ENCODE results near the gene SEPTIN5. TPM values are rescaled to one million over a fixed set of nuclear protein-coding genes. Genes with fewer than 3 reads are reported as not detected.

Gene SEPTIN5
- total and polyA plus RNA-seq, 2 donors, result 10.1 to 22.2 TPM

GRCh38 chr22:19679522-19680101, 34.7 kb upstream of the SEPTIN5 start:
- peak in 1 of 9 donors; percentile 8 for DNase-seq (ENCODE audit: low read depth in 6 of 9, low spot score in 9 of 9)

DNA sequence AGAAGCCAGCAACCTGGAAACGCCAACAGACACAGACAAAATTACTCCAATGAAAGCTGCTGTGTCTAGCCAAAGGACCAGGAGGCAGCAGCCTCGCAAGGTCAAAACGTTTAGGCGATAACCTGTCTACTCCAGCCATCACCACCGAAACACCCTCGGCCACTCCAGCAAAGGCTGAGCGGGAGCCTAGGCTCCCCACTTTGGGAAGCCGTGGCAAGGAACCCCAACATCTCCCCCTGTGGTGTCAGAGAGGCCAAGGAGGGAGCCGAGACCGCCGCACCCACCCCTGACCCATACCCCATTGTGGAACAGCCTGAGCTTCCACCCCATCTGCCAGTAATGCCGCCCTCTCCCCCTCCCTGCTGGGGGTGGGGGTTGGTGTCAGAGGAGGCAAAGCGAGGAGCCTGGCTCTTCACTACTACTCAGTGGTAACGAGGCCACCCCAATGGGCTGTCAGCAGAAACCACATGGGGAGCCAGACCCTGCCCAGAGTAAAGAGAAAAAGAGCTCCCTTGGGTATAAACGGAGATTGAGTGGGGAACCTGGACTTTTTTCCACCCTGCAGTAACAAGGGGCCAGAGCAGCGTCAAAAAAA, 33.9 kb upstream of the SEPTIN5 start:
- H3K9me3 ChIP-seq (ENCODE audit: control insufficient read depth in 2 of 2, insufficient read depth in 1 of 2, low read length in 1 of 2), result no peaks in the 10 kb centered on the region
- peaks cover 0 to 8% of the 10 kb centered on the region in 2 donors for H3K4me1 ChIP-seq (ENCODE audit: control insufficient read depth in 2 of 2, insufficient read depth in 2 of 2, low read length in 2 of 2)
- DNase-seq (ENCODE audit: low read depth in 6 of 9, low spot score in 9 of 9), result no peak
- no peak overlapping the region for H3K27ac ChIP-seq (ENCODE audit: low read depth in 1 of 2, low read length in 1 of 2)
- no peaks in the 10 kb centered on the region for H3K36me3 ChIP-seq (ENCODE audit: control insufficient read depth in 2 of 2, insufficient read depth in 2 of 2, low read length in 1 of 2)
- WGBS, result 96% methylated on average over 16 of the region's 16 CpGs
- H3K27me3 ChIP-seq (ENCODE audit: control insufficient read depth in 2 of 2, insufficient read depth in 1 of 2, low read length in 1 of 2), result peaks cover 0 to 17% of the 10 kb centered on the region in 2 donors
- no peak overlapping the region for H3K4me3 ChIP-seq (ENCODE audit: low read length in 2 of 2)

More at GRCh38 chr22:19679522-19680101, 34.7 kb upstream of the SEPTIN5 start:
- H3K4me1 ChIP-seq (ENCODE audit: control insufficient read depth in 2 of 2, insufficient read depth in 2 of 2, low read length in 2 of 2), result peaks cover 0 to 8% of the 10 kb centered on the region in 2 donors
- H3K4me3 ChIP-seq (ENCODE audit: low read length in 2 of 2), result no peak overlapping the region
- no peaks in the 10 kb centered on the region for H3K36me3 ChIP-seq (ENCODE audit: control insufficient read depth in 2 of 2, insufficient read depth in 2 of 2, low read length in 1 of 2)
- 54% methylated on average over 14 of the region's 14 CpGs for WGBS
- peaks cover 0 to 20% of the 10 kb centered on the region in 2 donors for H3K27me3 ChIP-seq (ENCODE audit: control insufficient read depth in 2 of 2, insufficient read depth in 1 of 2, low read length in 1 of 2)
- H3K27ac ChIP-seq (ENCODE audit: low read depth in 1 of 2, low read length in 1 of 2), result peak overlapping the region in 1 of 2 donors; percentile 14
- no peaks in the 10 kb centered on the region for H3K9me3 ChIP-seq (ENCODE audit: control insufficient read depth in 2 of 2, insufficient read depth in 1 of 2, low read length in 1 of 2)

DNA sequence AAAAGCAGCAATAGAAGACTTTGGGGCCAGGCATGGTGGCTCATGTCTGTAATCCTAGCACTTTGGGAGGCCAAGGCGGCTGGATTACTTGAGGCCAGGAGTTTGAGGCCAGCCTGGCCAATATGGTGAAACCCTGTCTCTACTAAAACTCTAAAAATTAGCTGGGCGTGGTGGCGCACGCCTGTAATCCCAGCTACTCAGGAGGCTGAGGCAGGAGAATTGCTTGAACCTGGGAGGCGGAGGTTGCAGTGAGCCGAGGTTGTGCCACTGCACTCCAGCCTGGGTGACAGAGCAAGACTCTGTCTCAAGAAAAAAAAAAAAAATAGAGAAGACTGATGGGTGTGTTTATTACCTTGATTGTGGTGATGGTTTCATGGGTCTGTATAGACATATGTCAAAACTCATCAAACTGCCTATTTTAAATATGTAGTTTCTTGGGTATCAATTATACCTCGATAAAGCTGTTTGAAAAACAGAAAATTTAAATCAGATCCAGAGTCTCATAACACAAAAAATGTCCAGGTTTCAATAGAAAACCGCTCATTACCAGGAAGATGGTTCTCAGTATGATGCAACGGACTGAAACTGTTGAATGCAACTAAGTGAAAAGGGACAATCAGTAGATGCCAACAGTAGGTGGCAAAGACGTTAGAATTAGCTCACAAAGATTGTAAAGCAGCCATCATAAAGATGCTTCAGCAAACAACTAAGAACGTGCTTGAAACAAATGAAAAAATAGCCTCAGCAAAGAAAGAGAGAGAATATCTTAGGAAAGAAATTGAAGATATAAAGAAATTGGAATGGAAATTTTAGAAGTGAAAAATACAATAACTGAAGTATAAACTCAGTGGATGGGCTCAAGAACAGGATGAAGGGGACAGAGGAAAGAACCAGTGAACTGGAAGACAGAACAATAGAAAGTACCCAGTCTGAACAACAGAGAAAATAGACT, 33.1 kb upstream of the SEPTIN5 start:
- Histone ChIP-seq H3K4me3 (ENCODE audit: low read length in 2 of 2) (no peak overlapping the region), H3K4me1 (ENCODE audit: control insufficient read depth in 2 of 2, insufficient read depth in 2 of 2, low read length in 2 of 2) (peaks cover 0 to 8% of the 10 kb centered on the region in 2 donors), H3K36me3 (ENCODE audit: control insufficient read depth in 2 of 2, insufficient read depth in 2 of 2, low read length in 1 of 2) (no peaks in the 10 kb centered on the region), H3K9me3 (ENCODE audit: control insufficient read depth in 2 of 2, insufficient read depth in 1 of 2, low read length in 1 of 2) (no peaks in the 10 kb centered on the region), H3K27me3 (ENCODE audit: control insufficient read depth in 2 of 2, insufficient read depth in 1 of 2, low read length in 1 of 2) (peaks cover 0 to 17% of the 10 kb centered on the region in 2 donors), H3K27ac (ENCODE audit: low read depth in 1 of 2, low read length in 1 of 2) (no peak overlapping the region)
- no peak for DNase-seq (ENCODE audit: low read depth in 6 of 9, low spot score in 9 of 9)
- WGBS, result 93% methylated on average over 11 of the region's 11 CpGs

- H3K27me3 ChIP-seq (ENCODE audit: control insufficient read depth in 2 of 2, insufficient read depth in 1 of 2, low read length in 1 of 2), result peaks cover 0 to 17% of the 10 kb centered on the region in 2 donors
- no peak overlapping the region for H3K27ac ChIP-seq (ENCODE audit: low read depth in 1 of 2, low read length in 1 of 2)
- DNase-seq (ENCODE audit: low read depth in 6 of 9, low spot score in 9 of 9), result no peak
- WGBS, result 94% methylated on average over 6 of the region's 6 CpGs
- no peaks in the 10 kb centered on the region for H3K9me3 ChIP-seq (ENCODE audit: control insufficient read depth in 2 of 2, insufficient read depth in 1 of 2, low read length in 1 of 2)
- H3K4me1 ChIP-seq (ENCODE audit: control insufficient read depth in 2 of 2, insufficient read depth in 2 of 2, low read length in 2 of 2), result peaks cover 0 to 8% of the 10 kb centered on the region in 2 donors
- H3K36me3 ChIP-seq (ENCODE audit: control insufficient read depth in 2 of 2, insufficient read depth in 2 of 2, low read length in 1 of 2), result no peaks in the 10 kb centered on the region
- no peak overlapping the region for H3K4me3 ChIP-seq (ENCODE audit: low read length in 2 of 2)
Observed at GRCh38 chr22:19681863-19682245, 32.4 kb upstream of the SEPTIN5 start.

DNA sequence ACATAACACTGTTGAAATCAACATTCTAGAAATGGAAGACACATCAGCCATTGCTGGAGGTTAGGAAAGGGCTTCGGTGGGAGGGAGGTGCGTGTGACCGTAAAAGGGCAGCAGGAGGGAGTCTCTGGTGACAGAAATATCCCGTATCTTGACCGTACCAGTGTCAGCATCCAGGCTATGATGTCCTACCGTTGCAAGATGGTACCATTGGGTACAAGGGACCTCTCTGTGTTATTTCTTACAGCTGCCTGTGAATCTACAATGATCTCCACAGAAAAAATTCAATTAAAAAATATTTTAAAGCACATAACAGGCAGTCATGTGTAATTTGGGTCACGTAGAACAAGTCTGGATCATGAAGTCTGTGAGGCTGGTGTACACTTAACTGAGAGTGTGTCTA, 27.4 kb upstream of the SEPTIN5 start:
- peaks cover 0 to 40% of the 10 kb centered on the region in 2 donors for H3K27me3 ChIP-seq (ENCODE audit: control insufficient read depth in 2 of 2, insufficient read depth in 1 of 2, low read length in 1 of 2)
- H3K27ac ChIP-seq (ENCODE audit: low read depth in 1 of 2, low read length in 1 of 2), result no peak overlapping the region
- H3K9me3 ChIP-seq (ENCODE audit: control insufficient read depth in 2 of 2, insufficient read depth in 1 of 2, low read length in 1 of 2), result no peaks in the 10 kb centered on the region
- H3K4me3 ChIP-seq (ENCODE audit: low read length in 2 of 2), result no peak overlapping the region
- no peak for DNase-seq (ENCODE audit: low read depth in 6 of 9, low spot score in 9 of 9)
- H3K4me1 ChIP-seq (ENCODE audit: control insufficient read depth in 2 of 2, insufficient read depth in 2 of 2, low read length in 2 of 2), result no peaks in the 10 kb centered on the region
- WGBS, result 98% methylated on average over 7 of the region's 7 CpGs
- H3K36me3 ChIP-seq (ENCODE audit: control insufficient read depth in 2 of 2, insufficient read depth in 2 of 2, low read length in 1 of 2), result no peaks in the 10 kb centered on the region

DNA sequence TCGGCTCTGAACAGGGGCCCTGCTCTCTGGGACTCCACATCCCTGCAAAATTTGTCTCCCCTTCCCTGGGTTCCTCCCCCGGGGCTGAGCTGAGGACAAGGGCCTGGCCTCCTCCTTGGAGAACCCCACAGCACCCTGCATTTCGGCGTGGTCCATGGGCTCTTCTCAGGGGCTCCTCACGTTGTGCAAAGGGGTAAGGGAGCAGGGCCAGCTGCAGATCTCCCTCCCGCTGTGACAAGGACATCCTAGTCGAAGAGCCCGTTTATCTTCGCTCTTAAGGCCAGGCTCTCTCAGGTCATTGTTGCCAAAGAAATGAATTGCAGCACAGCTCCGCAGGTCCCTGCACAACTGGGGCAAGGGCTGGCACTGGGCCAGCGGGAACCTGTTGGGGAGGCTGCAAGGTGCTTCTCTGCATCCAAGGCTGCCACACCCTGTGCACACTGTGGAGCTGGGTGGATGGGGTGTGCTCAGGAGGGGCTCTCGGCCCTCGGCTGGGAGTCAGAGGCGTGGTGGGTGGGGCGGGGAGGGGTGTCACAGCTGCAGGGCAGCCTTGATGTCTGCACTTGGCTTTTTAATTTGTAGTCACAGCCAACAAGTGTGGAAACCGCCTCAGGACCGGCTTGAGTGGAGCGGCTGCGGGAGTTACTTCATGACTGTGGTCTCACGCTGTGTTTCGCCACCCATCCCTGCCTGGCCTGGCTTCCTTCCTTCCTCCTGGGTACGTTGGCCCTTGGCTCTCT, 26.6 kb upstream of the SEPTIN5 start:
- no peak overlapping the region for H3K27ac ChIP-seq (ENCODE audit: low read depth in 1 of 2, low read length in 1 of 2)
- WGBS, result 91% methylated on average over 22 of the region's 22 CpGs
- no peaks in the 10 kb centered on the region for H3K36me3 ChIP-seq (ENCODE audit: control insufficient read depth in 2 of 2, insufficient read depth in 2 of 2, low read length in 1 of 2)
- no peaks in the 10 kb centered on the region for H3K4me1 ChIP-seq (ENCODE audit: control insufficient read depth in 2 of 2, insufficient read depth in 2 of 2, low read length in 2 of 2)
- H3K4me3 ChIP-seq (ENCODE audit: low read length in 2 of 2), result no peak overlapping the region
- no peak for DNase-seq (ENCODE audit: low read depth in 6 of 9, low spot score in 9 of 9)
- H3K9me3 ChIP-seq (ENCODE audit: control insufficient read depth in 2 of 2, insufficient read depth in 1 of 2, low read length in 1 of 2), result no peaks in the 10 kb centered on the region
- peaks cover 0 to 39% of the 10 kb centered on the region in 2 donors for H3K27me3 ChIP-seq (ENCODE audit: control insufficient read depth in 2 of 2, insufficient read depth in 1 of 2, low read length in 1 of 2)

DNA sequence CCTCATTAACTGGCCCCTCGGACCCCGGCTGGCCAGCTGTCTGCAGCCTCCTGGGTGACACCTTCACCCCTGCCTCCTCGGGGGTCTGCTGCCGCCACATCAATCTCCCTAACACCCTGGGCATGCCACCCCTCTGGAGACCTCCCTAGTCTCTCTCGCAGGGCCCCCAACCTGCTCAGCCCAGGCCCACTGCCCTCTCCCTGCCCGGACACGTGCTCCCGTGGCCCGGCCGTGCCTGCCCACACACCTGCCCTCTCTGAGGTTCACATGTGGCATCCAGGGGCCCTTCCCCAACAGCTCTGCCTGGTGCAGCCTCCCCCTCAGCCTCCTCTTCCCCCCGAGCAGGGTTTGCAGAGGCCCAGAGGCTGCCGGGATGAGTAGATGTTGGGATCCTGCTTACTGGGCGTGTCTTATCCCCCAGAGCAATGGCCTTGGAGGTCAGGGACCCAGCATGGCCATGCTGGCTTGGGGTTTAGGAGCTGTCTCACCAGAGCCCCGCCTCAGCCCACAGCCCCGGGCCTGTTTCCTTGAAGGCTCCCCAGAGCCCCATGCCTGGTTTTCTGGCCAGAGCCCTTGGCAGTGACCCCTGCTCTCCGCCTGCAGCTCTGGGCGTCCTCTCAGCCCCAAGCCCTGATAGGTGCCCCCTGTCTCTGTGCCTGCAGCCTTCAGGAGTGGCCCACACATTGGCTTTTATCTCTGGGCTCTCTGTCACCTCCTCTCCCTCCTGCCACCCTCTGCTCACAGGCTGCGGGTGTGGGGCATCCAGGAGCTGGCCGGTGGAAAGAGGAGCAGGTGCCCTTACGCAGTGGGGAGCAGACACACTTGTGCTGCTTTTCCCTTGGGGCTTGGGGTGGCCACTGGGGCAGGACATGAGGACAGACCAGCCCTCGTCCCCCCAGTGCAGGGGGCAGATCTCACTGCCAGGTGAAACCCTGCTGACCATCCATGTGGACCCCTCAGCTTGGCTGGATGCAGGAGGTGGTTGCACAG, 25.7 kb upstream of the SEPTIN5 start:
- H3K27me3 ChIP-seq (ENCODE audit: control insufficient read depth in 2 of 2, insufficient read depth in 1 of 2, low read length in 1 of 2), result peaks cover 0 to 39% of the 10 kb centered on the region in 2 donors
- no peaks in the 10 kb centered on the region for H3K9me3 ChIP-seq (ENCODE audit: control insufficient read depth in 2 of 2, insufficient read depth in 1 of 2, low read length in 1 of 2)
- no peak for DNase-seq (ENCODE audit: low read depth in 6 of 9, low spot score in 9 of 9)
- H3K27ac ChIP-seq (ENCODE audit: low read depth in 1 of 2, low read length in 1 of 2), result no peak overlapping the region
- no peaks in the 10 kb centered on the region for H3K4me1 ChIP-seq (ENCODE audit: control insufficient read depth in 2 of 2, insufficient read depth in 2 of 2, low read length in 2 of 2)
- no peak overlapping the region for H3K4me3 ChIP-seq (ENCODE audit: low read length in 2 of 2)
- H3K36me3 ChIP-seq (ENCODE audit: control insufficient read depth in 2 of 2, insufficient read depth in 2 of 2, low read length in 1 of 2), result no peaks in the 10 kb centered on the region
- 87% methylated on average over 21 of the region's 21 CpGs for WGBS

- DNase-seq (ENCODE audit: low read depth in 6 of 9, low spot score in 9 of 9), result no peak
- 76% methylated on average over 15 of the region's 15 CpGs for WGBS
- Histone ChIP-seq H3K27me3 (ENCODE audit: control insufficient read depth in 2 of 2, insufficient read depth in 1 of 2, low read length in 1 of 2) (peaks cover 0 to 39% of the 10 kb centered on the region in 2 donors), H3K9me3 (ENCODE audit: control insufficient read depth in 2 of 2, insufficient read depth in 1 of 2, low read length in 1 of 2) (no peaks in the 10 kb centered on the region), H3K4me1 (ENCODE audit: control insufficient read depth in 2 of 2, insufficient read depth in 2 of 2, low read length in 2 of 2) (no peaks in the 10 kb centered on the region), H3K36me3 (ENCODE audit: control insufficient read depth in 2 of 2, insufficient read depth in 2 of 2, low read length in 1 of 2) (no peaks in the 10 kb centered on the region), H3K4me3 (ENCODE audit: low read length in 2 of 2) (no peak overlapping the region), H3K27ac (ENCODE audit: low read depth in 1 of 2, low read length in 1 of 2) (no peak overlapping the region)
Observed at GRCh38 chr22:19689408-19689807, 24.9 kb upstream of the SEPTIN5 start.

Measured in thymus (tissue), 11 donors.